ENCODE data around the gene MFSD1. TPM values are rescaled to one million over a fixed set of nuclear protein-coding genes. Genes with fewer than 3 reads are reported as not detected.

Gene MFSD1
- total and polyA plus RNA-seq, 9 of the 15 experiments (the other 6 are each of a cell fraction or from before 2014, with no cell fraction given): 8.7 to 49.5 (median 28.6) TPM

DNA sequence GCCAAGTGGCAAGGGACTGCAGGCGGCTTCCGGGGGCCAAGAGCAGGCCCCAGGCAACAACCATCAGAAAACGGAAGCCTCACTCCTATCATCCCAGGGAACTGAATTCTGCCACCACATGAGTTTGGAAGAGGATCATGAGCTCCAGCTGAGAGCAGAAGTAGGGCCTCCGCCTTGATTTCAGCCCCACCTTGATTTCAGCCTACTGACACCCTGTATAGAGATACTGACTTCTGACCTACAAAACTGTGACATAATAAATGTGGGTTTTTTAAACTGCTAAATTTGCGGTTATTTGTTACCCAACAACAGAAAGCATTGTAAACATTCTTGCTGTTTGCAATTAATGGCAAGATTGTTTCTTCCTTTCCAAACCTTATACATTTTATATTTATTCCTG is 48.0 kb upstream of the MFSD1 start:
- CTCF ChIA-PET (ENCODE audit: low intra/inter-chr PET ratio): no interaction called here
- DNase-seq (ENCODE audit: extremely low read depth in 1 of 4, low spot score in 3 of 4) (no peak), ATAC-seq (peak; percentile 62; the same call in 2 of the 3 replicates), FAIRE-seq (no peak)
- H3K9me3 ChIP-seq (replicated peaks; ENCODE audit: control insufficient read depth, insufficient read depth, low read depth, low read length): no peaks in the 10 kb centered on the region
- H3K79me2 ChIP-seq (ENCODE audit: control insufficient read depth, insufficient read depth, low read length): no peaks in the 10 kb centered on the region
- TF ChIP-seq, protein P1, sequence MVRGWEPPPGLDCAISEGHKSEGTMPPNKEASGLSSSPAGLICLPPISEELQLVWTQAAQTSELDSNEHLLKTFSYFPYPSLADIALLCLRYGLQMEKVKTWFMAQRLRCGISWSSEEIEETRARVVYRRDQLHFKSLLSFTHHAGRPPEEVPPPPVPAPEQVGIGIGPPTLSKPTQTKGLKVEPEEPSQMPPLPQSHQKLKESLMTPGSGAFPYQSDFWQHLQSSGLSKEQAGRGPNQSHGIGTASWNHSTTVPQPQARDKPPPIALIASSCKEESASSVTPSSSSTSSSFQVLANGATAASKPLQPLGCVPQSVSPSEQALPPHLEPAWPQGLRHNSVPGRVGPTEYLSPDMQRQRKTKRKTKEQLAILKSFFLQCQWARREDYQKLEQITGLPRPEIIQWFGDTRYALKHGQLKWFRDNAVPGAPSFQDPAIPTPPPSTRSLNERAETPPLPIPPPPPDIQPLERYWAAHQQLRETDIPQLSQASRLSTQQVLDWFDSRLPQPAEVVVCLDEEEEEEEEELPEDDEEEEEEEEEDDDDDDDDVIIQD (CRISPR knock-in tag; IDR thresholded peaks at IDR 0.05): no peak
- no peak for TF ChIP-seq NKRF (IDR thresholded peaks at IDR 0.05; ENCODE audit: borderline replicate concordance)
- TF ChIP-seq TAL1 (IDR thresholded peaks at IDR 0.05): no peak
- no peak for TF ChIP-seq RUNX1 (IDR thresholded peaks at IDR 0.05; ENCODE audit: low read depth)
- TF ChIP-seq THAP7 (CRISPR knock-in tag; IDR thresholded peaks at IDR 0.05): no peak
- TF ChIP-seq BDP1 (IDR thresholded peaks at IDR 0.05; ENCODE audit: insufficient read depth, insufficient read length): no peak
- no peak for TF ChIP-seq NR2C1 (IDR thresholded peaks at IDR 0.05)
- no peak for TF ChIP-seq NR2C1 (tag; IDR thresholded peaks at IDR 0.05)
- TF ChIP-seq ZBTB9 (CRISPR knock-in tag; IDR thresholded peaks at IDR 0.05): no peak
- no peak for TF ChIP-seq ZNF644 (tag; IDR thresholded peaks at IDR 0.05; ENCODE audit: low read depth)
- TF ChIP-seq TRIM28 (IDR thresholded peaks at IDR 0.05): no peak
- no peak for TF ChIP-seq ZNF76 (CRISPR knock-in tag; IDR thresholded peaks at IDR 0.05; ENCODE audit: borderline replicate concordance)
- no peak for TF ChIP-seq PYGO2 (tag; IDR thresholded peaks at IDR 0.05)
- H4K20me1 ChIP-seq (replicated peaks; ENCODE audit: control insufficient read depth, insufficient read depth, low read length): no peaks in the 10 kb centered on the region
- intact Hi-C loops (cut with micrococcal nuclease): no loop called here
- H3K27ac ChIP-seq (ENCODE audit: extremely low read depth, low read depth, low read length): no peak overlapping the region
- H3K4me1 ChIP-seq (replicated peaks in 1 of 2; ENCODE audit: control insufficient read depth in 2 of 2, insufficient read depth in 2 of 2, low read length in 2 of 2): peaks cover 4% of the 10 kb centered on the region in 2 experiments; a peak in 4 of 5 replicates
- peaks cover 9% of the 10 kb centered on the region; the same call in 1 of the 3 replicates for H3K36me3 ChIP-seq (ENCODE audit: control insufficient read depth, insufficient read depth, low read length)
- H3K9ac ChIP-seq (ENCODE audit: insufficient read depth in 1 of 2, low read depth in 2 of 2, low read length in 2 of 2): peak overlapping the region in 1 of 2 experiments; percentile 27; a peak in 1 of 4 replicates
- no peak overlapping the region for H3K4me3 ChIP-seq
- no peaks in the 10 kb centered on the region for H3K9me1 ChIP-seq (ENCODE audit: control insufficient read depth, insufficient read depth, low read length)
- H3K27me3 ChIP-seq (ENCODE audit: control insufficient read depth in 2 of 2, insufficient read depth in 2 of 2, low read length in 2 of 2): no peaks in the 10 kb centered on the region
- no peak overlapping the region for H3K4me2 ChIP-seq (ENCODE audit: insufficient read depth, low read length)
- no TSS peak for BruUV-seq (replicated peaks)
- in situ Hi-C loops (cut with MboI): no loop called here
- WGBS (ENCODE audit: insufficient coverage, low coverage, missing lambda C conversion rate): 81% methylated on average over 5 of the region's 5 CpGs
- no peak overlapping the region for H2AFZ ChIP-seq (ENCODE audit: low read depth, low read length)
- POLR2A ChIA-PET: interaction anchor here (0.8 to 1.3 kb wide), 2 partner anchors 9 to 11 kb away, joined by 3 read pairs; no protein-coding TSS in a partner anchor

Data from K562 (cell line).